HepG2 (cell line): ENCODE measurements around the gene RGS11. TPM values are rescaled to one million over a fixed set of nuclear protein-coding genes. Genes with fewer than 3 reads are reported as not detected.

Source experiments
- BCL6 ChIP-seq: IDR thresholded peaks from 2 replicates; pipeline ENCODE4 v1.6.1; 2016; ENCODE audit warnings: missing genetic modification reagents, missing compliant biosample characterization
- DR1 ChIP-seq: sonication (generic); formaldehyde crosslinking; IDR thresholded peaks from 2 replicates; pipeline ENCODE4 v1.8.0; 2021; ENCODE audit warnings: mild to moderate bottlenecking, missing genetic modification reagents, inconsistent platforms
- FOSL2 ChIP-seq: sonication (generic); formaldehyde crosslinking; IDR thresholded peaks from 2 replicates; pipeline ENCODE4 v1.4.0; 2020; ENCODE audit warnings: missing genetic modification reagents
- MED8 ChIP-seq: sonication (generic); formaldehyde crosslinking; IDR thresholded peaks from 2 replicates; pipeline ENCODE4 v1.8.1; 2023; ENCODE audit warnings: mild to moderate bottlenecking, missing genetic modification reagents; ENCODE audit not compliant: insufficient replicate concordance
- MEIS1 ChIP-seq: sonication (generic); formaldehyde crosslinking; IDR thresholded peaks from 2 replicates; pipeline ENCODE4 v1.9.0; 2021; ENCODE audit warnings: mild to moderate bottlenecking, missing genetic modification reagents, moderate library complexity, borderline replicate concordance
- MLLT10 ChIP-seq: sonication (generic); formaldehyde crosslinking; IDR thresholded peaks from 2 replicates; pipeline ENCODE4 v1.4.0; 2020; ENCODE audit warnings: missing genetic modification reagents
- SAP130 ChIP-seq: IDR thresholded peaks from 2 replicates; pipeline ENCODE4 v1.6.1; 2016; ENCODE audit warnings: low read depth
- TFAP4 ChIP-seq: sonication (generic); IDR thresholded peaks from 2 replicates; pipeline ENCODE4 v1.6.1; 2016; ENCODE audit warnings: low read depth, borderline replicate concordance
- ZFY ChIP-seq: sonication (generic); formaldehyde crosslinking; IDR thresholded peaks from 2 replicates; pipeline ENCODE4 v1.4.0; 2020; ENCODE audit warnings: missing genetic modification reagents
- ZNF546 ChIP-seq: sonication (generic); formaldehyde crosslinking; conservative IDR thresholded peaks from 2 replicates; pipeline ENCODE4 v1.8.1; 2023; ENCODE audit warnings: mild to moderate bottlenecking, missing genetic modification reagents
- ZNF614 ChIP-seq: IDR thresholded peaks from 2 replicates; pipeline ENCODE4 v1.6.1; 2018; ENCODE audit warnings: missing biosample characterization, missing genetic modification reagents, inconsistent platforms, borderline replicate concordance
- ZNF749 ChIP-seq: sonication (generic); formaldehyde crosslinking; IDR thresholded peaks from 2 replicates; pipeline ENCODE4 v1.8.0; 2022; ENCODE audit warnings: mild to moderate bottlenecking, missing genetic modification reagents, moderate library complexity, borderline replicate concordance
- ZNF878 ChIP-seq: sonication (generic); formaldehyde crosslinking; IDR thresholded peaks from 2 replicates; pipeline ENCODE4 v1.8.1; 2023; ENCODE audit warnings: mild to moderate bottlenecking, missing genetic modification reagents, moderate library complexity
- polyA plus RNA-seq, 8 experiments: library from polyadenylated mRNA; depleted of rRNA in 3 of 8; stranded (reverse) in 7 of 8; unstranded in 1 of 8; fragments of >200 nt; fragmentation: Illumina TruSeq in 4 of 8; extraction: Trizol in 4 of 8; gene quantifications; 2 replicates each; pipeline versions ENCODE4 v1.2.1 to v1.2.3, GENCODE V29; 2011 to 2016; ENCODE audit warnings: low read depth in 4 of 8, missing spikeins in 1 of 8, mixed read lengths in 1 of 8; ENCODE audit not compliant: insufficient read depth in 1 of 8
- total RNA-seq, 5 experiments: library from RNA; depleted of rRNA; stranded (reverse); fragments of >200 nt; fragmentation: Illumina TruSeq; extraction: Trizol; gene quantifications; 2 replicates each; pipeline ENCODE4 v1.2.3, GENCODE V29; 2016; ENCODE audit warnings: low read depth in 1 of 5
- TF ChIP-seq, protein P1 (sequence below): sonication (generic); formaldehyde crosslinking; IDR thresholded peaks from 2 replicates; pipeline ENCODE4 v1.5.0; 2020; ENCODE audit warnings: missing genetic modification reagents
- TF ChIP-seq, protein P2 (sequence below): sonication (generic); formaldehyde crosslinking; IDR thresholded peaks from 2 replicates; pipeline ENCODE4 v1.5.0; 2020; ENCODE audit warnings: mild to moderate bottlenecking, missing genetic modification reagents, borderline replicate concordance
- TF ChIP-seq, protein P3 (sequence below): sonication (generic); formaldehyde crosslinking; IDR thresholded peaks from 2 replicates; pipeline ENCODE4 v1.4.0; 2020; ENCODE audit warnings: mild to moderate bottlenecking, missing genetic modification reagents
- TF ChIP-seq, protein P4 (sequence below), 2 experiments: sonication (generic) in 1 of 2; formaldehyde crosslinking in 1 of 2; IDR thresholded peaks; 2 replicates each; pipeline versions ENCODE4 v1.4.0 to v1.6.1; 2018 to 2020; ENCODE audit warnings: missing genetic modification reagents in 2 of 2, borderline replicate concordance in 1 of 2, low read depth in 1 of 2, mild to moderate bottlenecking in 1 of 2, missing biosample characterization in 1 of 2

Gene RGS11
- total and polyA plus RNA-seq, 2 of the 13 experiments (the other 11 are each of a cell fraction or from before 2014, with no cell fraction given) = 0.11 TPM; not detected in 1

GRCh38 chr16:234468-235305 is 41.1 kb downstream of the RGS11 start, which contains the start of gene FAM234A (continued):
- TF ChIP-seq, protein P1, sequence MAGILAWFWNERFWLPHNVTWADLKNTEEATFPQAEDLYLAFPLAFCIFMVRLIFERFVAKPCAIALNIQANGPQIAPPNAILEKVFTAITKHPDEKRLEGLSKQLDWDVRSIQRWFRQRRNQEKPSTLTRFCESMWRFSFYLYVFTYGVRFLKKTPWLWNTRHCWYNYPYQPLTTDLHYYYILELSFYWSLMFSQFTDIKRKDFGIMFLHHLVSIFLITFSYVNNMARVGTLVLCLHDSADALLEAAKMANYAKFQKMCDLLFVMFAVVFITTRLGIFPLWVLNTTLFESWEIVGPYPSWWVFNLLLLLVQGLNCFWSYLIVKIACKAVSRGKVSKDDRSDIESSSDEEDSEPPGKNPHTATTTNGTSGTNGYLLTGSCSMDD (CRISPR knock-in tag) = no peak
- TF ChIP-seq ZFY (peak; percentile 95), TFAP4 (peak; percentile 62; the same call in 1 of the 2 replicates), ZNF546 (CRISPR knock-in tag) (peak; percentile 58; the same call in 1 of the 2 replicates), ZNF614 (CRISPR knock-in tag) (peak; percentile 9; the same call in 1 of the 2 replicates), MED8 (no peak), SAP130 (peak; percentile 90), BCL6 (CRISPR knock-in tag) (0 out of 2 replicates have a peak, but pooled peaks have one; percentile 1), MLLT10 (no peak), ZNF749 (peak; percentile 18; the same call in 1 of the 2 replicates), DR1 (0 out of 2 replicates have a peak, but pooled peaks have one; percentile 26), MEIS1 (CRISPR knock-in tag) (peak; percentile 52), FOSL2 (0 out of 2 replicates have a peak, but pooled peaks have one; percentile 4), ZNF878 (peak; percentile 85; the same call in 1 of the 2 replicates)
- TF ChIP-seq, protein P2, sequence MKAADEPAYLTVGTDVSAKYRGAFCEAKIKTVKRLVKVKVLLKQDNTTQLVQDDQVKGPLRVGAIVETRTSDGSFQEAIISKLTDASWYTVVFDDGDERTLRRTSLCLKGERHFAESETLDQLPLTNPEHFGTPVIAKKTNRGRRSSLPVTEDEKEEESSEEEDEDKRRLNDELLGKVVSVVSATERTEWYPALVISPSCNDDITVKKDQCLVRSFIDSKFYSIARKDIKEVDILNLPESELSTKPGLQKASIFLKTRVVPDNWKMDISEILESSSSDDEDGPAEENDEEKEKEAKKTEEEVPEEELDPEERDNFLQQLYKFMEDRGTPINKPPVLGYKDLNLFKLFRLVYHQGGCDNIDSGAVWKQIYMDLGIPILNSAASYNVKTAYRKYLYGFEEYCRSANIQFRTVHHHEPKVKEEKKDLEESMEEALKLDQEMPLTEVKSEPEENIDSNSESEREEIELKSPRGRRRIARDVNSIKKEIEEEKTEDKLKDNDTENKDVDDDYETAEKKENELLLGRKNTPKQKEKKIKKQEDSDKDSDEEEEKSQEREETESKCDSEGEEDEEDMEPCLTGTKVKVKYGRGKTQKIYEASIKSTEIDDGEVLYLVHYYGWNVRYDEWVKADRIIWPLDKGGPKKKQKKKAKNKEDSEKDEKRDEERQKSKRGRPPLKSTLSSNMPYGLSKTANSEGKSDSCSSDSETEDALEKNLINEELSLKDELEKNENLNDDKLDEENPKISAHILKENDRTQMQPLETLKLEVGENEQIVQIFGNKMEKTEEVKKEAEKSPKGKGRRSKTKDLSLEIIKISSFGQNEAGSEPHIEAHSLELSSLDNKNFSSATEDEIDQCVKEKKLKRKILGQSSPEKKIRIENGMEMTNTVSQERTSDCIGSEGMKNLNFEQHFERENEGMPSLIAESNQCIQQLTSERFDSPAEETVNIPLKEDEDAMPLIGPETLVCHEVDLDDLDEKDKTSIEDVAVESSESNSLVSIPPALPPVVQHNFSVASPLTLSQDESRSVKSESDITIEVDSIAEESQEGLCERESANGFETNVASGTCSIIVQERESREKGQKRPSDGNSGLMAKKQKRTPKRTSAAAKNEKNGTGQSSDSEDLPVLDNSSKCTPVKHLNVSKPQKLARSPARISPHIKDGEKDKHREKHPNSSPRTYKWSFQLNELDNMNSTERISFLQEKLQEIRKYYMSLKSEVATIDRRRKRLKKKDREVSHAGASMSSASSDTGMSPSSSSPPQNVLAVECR (CRISPR knock-in tag) = peak; percentile 84
- TF ChIP-seq, protein P3, sequence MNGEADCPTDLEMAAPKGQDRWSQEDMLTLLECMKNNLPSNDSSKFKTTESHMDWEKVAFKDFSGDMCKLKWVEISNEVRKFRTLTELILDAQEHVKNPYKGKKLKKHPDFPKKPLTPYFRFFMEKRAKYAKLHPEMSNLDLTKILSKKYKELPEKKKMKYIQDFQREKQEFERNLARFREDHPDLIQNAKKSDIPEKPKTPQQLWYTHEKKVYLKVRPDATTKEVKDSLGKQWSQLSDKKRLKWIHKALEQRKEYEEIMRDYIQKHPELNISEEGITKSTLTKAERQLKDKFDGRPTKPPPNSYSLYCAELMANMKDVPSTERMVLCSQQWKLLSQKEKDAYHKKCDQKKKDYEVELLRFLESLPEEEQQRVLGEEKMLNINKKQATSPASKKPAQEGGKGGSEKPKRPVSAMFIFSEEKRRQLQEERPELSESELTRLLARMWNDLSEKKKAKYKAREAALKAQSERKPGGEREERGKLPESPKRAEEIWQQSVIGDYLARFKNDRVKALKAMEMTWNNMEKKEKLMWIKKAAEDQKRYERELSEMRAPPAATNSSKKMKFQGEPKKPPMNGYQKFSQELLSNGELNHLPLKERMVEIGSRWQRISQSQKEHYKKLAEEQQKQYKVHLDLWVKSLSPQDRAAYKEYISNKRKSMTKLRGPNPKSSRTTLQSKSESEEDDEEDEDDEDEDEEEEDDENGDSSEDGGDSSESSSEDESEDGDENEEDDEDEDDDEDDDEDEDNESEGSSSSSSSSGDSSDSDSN (CRISPR knock-in tag) = peak; percentile 67
- TF ChIP-seq, protein P4, sequence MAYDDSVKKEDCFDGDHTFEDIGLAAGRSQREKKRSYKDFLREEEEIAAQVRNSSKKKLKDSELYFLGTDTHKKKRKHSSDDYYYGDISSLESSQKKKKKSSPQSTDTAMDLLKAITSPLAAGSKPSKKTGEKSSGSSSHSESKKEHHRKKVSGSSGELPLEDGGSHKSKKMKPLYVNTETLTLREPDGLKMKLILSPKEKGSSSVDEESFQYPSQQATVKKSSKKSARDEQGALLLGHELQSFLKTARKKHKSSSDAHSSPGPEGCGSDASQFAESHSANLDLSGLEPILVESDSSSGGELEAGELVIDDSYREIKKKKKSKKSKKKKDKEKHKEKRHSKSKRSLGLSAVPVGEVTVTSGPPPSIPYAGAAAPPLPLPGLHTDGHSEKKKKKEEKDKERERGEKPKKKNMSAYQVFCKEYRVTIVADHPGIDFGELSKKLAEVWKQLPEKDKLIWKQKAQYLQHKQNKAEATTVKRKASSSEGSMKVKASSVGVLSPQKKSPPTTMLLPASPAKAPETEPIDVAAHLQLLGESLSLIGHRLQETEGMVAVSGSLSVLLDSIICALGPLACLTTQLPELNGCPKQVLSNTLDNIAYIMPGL (CRISPR knock-in tag; IDR thresholded peaks at IDR 0.05; ENCODE audit: borderline replicate concordance in 1 of 2, low read depth in 1 of 2) = peak; percentile 82 to 88
